Stomach (tissue), 19 donors: ENCODE data around the gene LSM5. TPM values are rescaled to one million over a fixed set of nuclear protein-coding genes. Genes with fewer than 3 reads are reported as not detected.

ENCODE experiments used
- DNase-seq, 2 donors: peaks; one replicate each; pipeline versions ENCODE4 v3.0.0 to v3.0.0-alpha.2; 2013 to 2019
- H3K27ac ChIP-seq, 5 donors: fragments of 200-600 bp in 4 of 5; sonication (generic) in 4 of 5; one replicate each; pipeline ENCODE4 v1.5.1; 2013 to 2019; ENCODE audit warnings: mild to moderate bottlenecking in 1 of 5, moderate library complexity in 1 of 5
- H3K27me3 ChIP-seq, 3 donors: fragments of 200-600 bp; sonication (generic); one replicate each; pipeline ENCODE4 v1.5.1; 2017 to 2019; ENCODE audit warnings: mixed run types in 1 of 3
- H3K36me3 ChIP-seq, 4 donors: fragments of 200-600 bp; sonication (generic); 1 replicate in 3 of 4; 2 replicates in 1 of 4; pipeline ENCODE4 v1.5.1; 2016 to 2019
- H3K4me1 ChIP-seq, 4 donors: fragments of 200-600 bp; sonication (generic); one replicate each; pipeline ENCODE4 v1.5.1; 2016 to 2019
- H3K4me3 ChIP-seq, 4 donors: fragments of 200-600 bp; sonication (generic) in 3 of 4; one replicate each; pipeline ENCODE4 v1.5.1; 2016 to 2019; ENCODE audit warnings: mild to moderate bottlenecking in 1 of 4
- H3K9me3 ChIP-seq, 4 donors: fragments of 200-600 bp; sonication (generic); one replicate each; pipeline ENCODE4 v1.5.1; 2016 to 2019
- CTCF ChIP-seq, 7 experiments: fragments of 450-650 bp in 4 of 7; fragments of 200-600 bp in 3 of 7; sonication (generic) in 3 of 7; IDR thresholded peaks; one replicate each; pipeline ENCODE4 v1.5.1; 2016 to 2019; ENCODE audit warnings: antibody characterized with exemption in 7 of 7, control low read depth in 2 of 7, mild to moderate bottlenecking in 1 of 7
- EP300 ChIP-seq: sonication (generic); formaldehyde crosslinking; IDR thresholded peaks from one replicate; pipeline ENCODE4 v1.6.1; 2017; ENCODE audit warnings: antibody characterized with exemption
- POLR2A ChIP-seq, 4 donors: fragments of 450-650 bp; IDR thresholded peaks; one replicate each; pipeline ENCODE4 v1.6.1; 2016; ENCODE audit warnings: antibody characterized with exemption in 4 of 4, control low read depth in 2 of 4, mild to moderate bottlenecking in 1 of 4, moderate library complexity in 1 of 4
- POLR2AphosphoS5 ChIP-seq, 3 donors: sonication (generic); formaldehyde crosslinking; IDR thresholded peaks; one replicate each; pipeline ENCODE4 v1.6.1; 2016; ENCODE audit warnings: antibody characterized with exemption in 3 of 3
- WGBS, 5 donors: extraction: QIAGEN DNeasy Blood & Tissue Kit in 3 of 5; methylation state at CpG; one replicate each; pipeline versions ENCODE4 v1.1.5 to v1.1.7; 2013 to 2018; 5-methylcytosine and 5-hydroxymethylcytosine counted together
- intact Hi-C: fragments of 100-400 bp; cut with DNase I; formaldehyde crosslinking; loops from one replicate; pipeline ENCODE4 v1.15.1; 2023; ENCODE audit warnings: low total_unique reads
- long read RNA-seq, 10 donors: transcript quantifications; one replicate each; lab custom pipeline, GENCODE V29; 2026
- polyA plus RNA-seq, 3 donors: library from polyadenylated mRNA; stranded (reverse); fragments of 200-250 nt; gene quantifications; one replicate each; pipeline ENCODE4 v1.2.3, GENCODE V29; 2013
- total RNA-seq, 5 donors: library from RNA; depleted of rRNA; stranded (reverse); fragments of >200 nt; gene quantifications; one replicate each; pipeline versions ENCODE4 v1.1.0 to v1.2.3, GENCODE V29; 2014 to 2016
- donor health status: healthy with polysubstance abuse.
- donor health status: Bipolar disorder and iron deficiency.
- donor health status: healthy.

Gene LSM5
- total RNA-seq (10 to 100 TPM in 3 of 5 donors, 1 to 10 TPM in 2; 2.9 to 45.3 (median 14.3) TPM), polyA plus RNA-seq (100 to 1,000 TPM in 1 of 3 donors, 10 to 100 TPM in 2; 60.8 to 109 (median 89.6) TPM)
- long read RNA-seq, donor 1, transcript LSM5-208 (5 exons, 2,258 nt), result major isoform, 16 of 19 reads
- long read RNA-seq, donor 1, partial matches to known transcripts, result 0 of 19 reads
- long read RNA-seq, donor 1, other reads (novel, unspliced or antisense), result 0 of 19 reads
- long read RNA-seq, donor 2, transcript LSM5-208 (5 exons, 2,258 nt), result major isoform, 17 of 19 reads
- long read RNA-seq, donor 2, partial matches to known transcripts, result 0 of 19 reads
- long read RNA-seq, donor 2, other reads (novel, unspliced or antisense), result 0 of 19 reads
- long read RNA-seq, donor 3, transcript LSM5-208 (5 exons, 2,258 nt), result major isoform, 16 of 24 reads
- long read RNA-seq, donor 3, partial matches to known transcripts, result 6 of 24 reads
- long read RNA-seq, donor 3, other reads (novel, unspliced or antisense), result 0 of 24 reads
- long read RNA-seq, donor 4, partial matches to known transcripts, result 0 of 3 reads
- long read RNA-seq, donor 4, other reads (novel, unspliced or antisense), result 0 of 3 reads
- long read RNA-seq, donor 5, transcript LSM5-208 (5 exons, 2,258 nt), result major isoform, 40 of 44 reads
- long read RNA-seq, donor 5, partial matches to known transcripts, result 0 of 44 reads
- long read RNA-seq, donor 5, other reads (novel, unspliced or antisense), result 0 of 44 reads
- long read RNA-seq, donor 6, transcript LSM5-208 (5 exons, 2,258 nt), result major isoform, 71 of 88 reads
- long read RNA-seq, donor 6, partial matches to known transcripts, result 12 of 88 reads
- long read RNA-seq, donor 6, other reads (novel, unspliced or antisense), result 0 of 88 reads
- long read RNA-seq, donor 7, transcript LSM5-208 (5 exons, 2,258 nt), result major isoform, 52 of 54 reads
- long read RNA-seq, donor 7, partial matches to known transcripts, result 0 of 54 reads
- long read RNA-seq, donor 7, other reads (novel, unspliced or antisense), result 0 of 54 reads
- long read RNA-seq, donor 8, transcript LSM5-208 (5 exons, 2,258 nt), result major isoform, 35 of 37 reads
- long read RNA-seq, donor 8, partial matches to known transcripts, result 0 of 37 reads
- long read RNA-seq, donor 8, other reads (novel, unspliced or antisense), result 0 of 37 reads
- long read RNA-seq, donor 9, transcript LSM5-208 (5 exons, 2,258 nt), result major isoform, 54 of 73 reads
- long read RNA-seq, donor 9, partial matches to known transcripts, result 11 of 73 reads
- long read RNA-seq, donor 9, other reads (novel, unspliced or antisense), result 0 of 73 reads
- long read RNA-seq, donor 10, transcript LSM5-208 (5 exons, 2,258 nt), result major isoform, 16 of 18 reads
- long read RNA-seq, donor 10, partial matches to known transcripts, result 0 of 18 reads
- long read RNA-seq, donor 10, other reads (novel, unspliced or antisense), result 0 of 18 reads

- no peaks in the 10 kb centered on the region for H3K9me3 ChIP-seq
- TF ChIP-seq POLR2AphosphoS5 (IDR thresholded peaks at IDR 0.05) (peak; percentile 76 to 88 (median 83)), EP300 (no peak)
- peak within 1 kb of the TSS; percentile 86 to 94 (median 89) for H3K27ac ChIP-seq
- peaks cover 14 to 35% (median 25%) of the 10 kb centered on the region in 4 donors for H3K4me1 ChIP-seq
- no peaks in the 10 kb centered on the region for H3K27me3 ChIP-seq
- peak within 1 kb of the TSS; percentile 64 to 84 (median 81) for H3K4me3 ChIP-seq
- H3K36me3 ChIP-seq, result peaks cover 0 to 30% (median 28%) of the 10 kb centered on the region in 4 donors
- DNase-seq, result peak; percentile 89 to 98
- 0 to 1% (median 0%) methylated on average over 34 to 38 of the region's 38 CpGs for WGBS, 5 donors
- intact Hi-C loops, result no loop called here
Measured at GRCh38 chr7:32490127-32490796, at the start of gene LSM5. TSS of gene LSM5 (minus strand) at chr7:32490380. CDS start at chr7:32490365, 15 bp downstream.

- H3K9me3 ChIP-seq, result no peaks in the 10 kb centered on the region
- H3K27me3 ChIP-seq, result no peaks in the 10 kb centered on the region
- TF ChIP-seq EP300, result no peak
- no peak for TF ChIP-seq POLR2A (IDR thresholded peaks at IDR 0.05)
- no peak for TF ChIP-seq POLR2AphosphoS5 (IDR thresholded peaks at IDR 0.05)
- TF ChIP-seq CTCF (IDR thresholded peaks at IDR 0.05), result no peak
- intact Hi-C loops, result no loop called here
- H3K4me1 ChIP-seq, result peaks cover 0 to 27% (median 10%) of the 10 kb centered on the region in 4 donors
- 94 to 100% (median 98%) methylated on average over 2 of the region's 2 CpGs for WGBS, 5 donors
- no peak for DNase-seq
- no peak overlapping the region for H3K4me3 ChIP-seq
- peaks cover 4 to 17% (median 15%) of the 10 kb centered on the region in 4 donors for H3K36me3 ChIP-seq
- no peak overlapping the region for H3K27ac ChIP-seq
Measured at GRCh38 chr7:32539366-32539765, 49.2 kb upstream of the LSM5 start.

GRCh38 chr7:32537760-32538159, 47.6 kb upstream of the LSM5 start:
- H3K4me1 ChIP-seq, result peaks cover 5 to 42% (median 19%) of the 10 kb centered on the region in 4 donors
- no peak overlapping the region for H3K4me3 ChIP-seq
- no peaks in the 10 kb centered on the region for H3K9me3 ChIP-seq
- intact Hi-C loops, result no loop called here
- TF ChIP-seq EP300, result no peak
- 65 to 92% (median 82%) methylated on average over 4 of the region's 4 CpGs for WGBS, 5 donors
- H3K36me3 ChIP-seq, result peaks cover 0 to under 1% (median 0%) of the 10 kb centered on the region in 4 donors
- no peak overlapping the region for H3K27ac ChIP-seq
- no peaks in the 10 kb centered on the region for H3K27me3 ChIP-seq
- no peak for DNase-seq

GRCh38 chr7:32536585-32536984, 46.4 kb upstream of the LSM5 start:
- 0 to 50% (median 29%) methylated on average over 1 of the region's 1 CpG for WGBS, 5 donors
- H3K4me1 ChIP-seq, result peaks cover 5 to 54% (median 20%) of the 10 kb centered on the region in 4 donors
- H3K36me3 ChIP-seq, result peaks cover 0 to 6% (median 4%) of the 10 kb centered on the region in 4 donors
- no peaks in the 10 kb centered on the region for H3K9me3 ChIP-seq
- intact Hi-C loops, result no loop called here
- no peak overlapping the region for H3K4me3 ChIP-seq
- H3K27me3 ChIP-seq, result no peaks in the 10 kb centered on the region
- TF ChIP-seq CTCF (IDR thresholded peaks at IDR 0.05) (no peak), POLR2AphosphoS5 (IDR thresholded peaks at IDR 0.05) (no peak), EP300 (no peak), POLR2A (IDR thresholded peaks at IDR 0.05) (no peak)
- H3K27ac ChIP-seq, result no peak overlapping the region
- no peak for DNase-seq
